ENCODE data around the gene SPIB.

SPIB gene

DNA sequence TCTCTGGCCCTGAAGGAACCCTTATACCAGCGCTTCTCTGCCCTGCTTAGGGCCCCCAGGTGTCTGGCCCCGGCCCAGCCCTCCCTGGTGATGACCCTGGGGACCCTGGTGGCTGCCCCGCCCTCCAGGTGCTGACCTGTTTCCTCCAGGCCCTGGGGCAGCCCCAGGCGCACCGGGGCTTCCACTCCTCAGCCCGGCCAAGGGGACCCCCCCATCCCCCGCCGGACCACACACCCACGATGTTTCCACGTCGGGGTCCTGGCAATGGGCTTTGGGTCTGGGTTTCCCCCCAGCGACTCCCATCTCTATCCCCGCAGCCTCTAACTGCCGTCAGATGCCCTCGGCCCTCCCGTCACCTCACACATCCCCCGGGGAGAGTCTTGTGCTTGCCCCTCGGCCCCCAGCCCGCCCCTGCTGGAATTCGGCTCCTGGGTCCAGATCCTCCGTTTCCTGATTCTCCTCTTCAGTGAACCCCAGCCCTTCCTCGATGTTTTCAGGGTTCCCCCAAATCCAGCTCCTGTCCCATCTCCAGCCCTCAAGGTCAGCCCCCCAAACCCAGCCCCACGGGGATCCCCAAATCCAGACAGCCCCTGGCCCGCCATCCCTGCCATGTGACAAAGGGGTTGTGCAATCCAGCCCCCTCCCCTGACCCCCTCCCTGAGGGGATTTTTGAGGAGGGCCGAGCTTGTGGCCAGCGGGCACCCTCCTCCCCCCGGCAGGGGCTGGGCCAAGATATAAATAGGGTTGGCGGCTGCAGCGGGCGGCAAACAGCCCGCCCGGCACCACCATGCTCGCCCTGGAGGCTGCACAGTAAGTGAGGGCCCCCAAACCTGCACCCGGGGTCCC lies at the start of gene SPIB:
Gene SPIB (plus strand): TSS at position 763 of the 846 bp plus-strand sequence. CDS start 25 bp downstream, at position 788.
- no peak within 1 kb of the TSS for H3K27ac ChIP-seq
- TF ChIP-seq CTCF (conservative IDR thresholded peaks at IDR 0.05), result no peak

- no peak overlapping the region for H3K27ac ChIP-seq
- no peak for TF ChIP-seq CTCF (conservative IDR thresholded peaks at IDR 0.05)
Measured at GRCh38 chr19:50371914-50372475, 46.7 kb upstream of the SPIB start.

GRCh38 chr19:50376166-50377050 lies 42.3 kb upstream of the SPIB start, which contains the start of gene NR1H2:
TSS of gene NR1H2 (plus strand) at chr19:50376457. CDS start at chr19:50377606, 1,149 bp downstream.
- peak within 1 kb of the TSS; percentile 87 for H3K27ac ChIP-seq
- TF ChIP-seq CTCF (conservative IDR thresholded peaks at IDR 0.05), result no peak

GRCh38 chr19:50377051-50377461 lies 41.7 kb upstream of the SPIB start:
- H3K27ac ChIP-seq, result no peak overlapping the region; the same call in 1 of the 2 replicates
- no peak for TF ChIP-seq CTCF (conservative IDR thresholded peaks at IDR 0.05)

GRCh38 chr19:50377517-50377916 lies 41.2 kb upstream of the SPIB start:
- TF ChIP-seq CTCF (conservative IDR thresholded peaks at IDR 0.05), result no peak
- no peak overlapping the region; the same call in 1 of the 2 replicates for H3K27ac ChIP-seq

DNA sequence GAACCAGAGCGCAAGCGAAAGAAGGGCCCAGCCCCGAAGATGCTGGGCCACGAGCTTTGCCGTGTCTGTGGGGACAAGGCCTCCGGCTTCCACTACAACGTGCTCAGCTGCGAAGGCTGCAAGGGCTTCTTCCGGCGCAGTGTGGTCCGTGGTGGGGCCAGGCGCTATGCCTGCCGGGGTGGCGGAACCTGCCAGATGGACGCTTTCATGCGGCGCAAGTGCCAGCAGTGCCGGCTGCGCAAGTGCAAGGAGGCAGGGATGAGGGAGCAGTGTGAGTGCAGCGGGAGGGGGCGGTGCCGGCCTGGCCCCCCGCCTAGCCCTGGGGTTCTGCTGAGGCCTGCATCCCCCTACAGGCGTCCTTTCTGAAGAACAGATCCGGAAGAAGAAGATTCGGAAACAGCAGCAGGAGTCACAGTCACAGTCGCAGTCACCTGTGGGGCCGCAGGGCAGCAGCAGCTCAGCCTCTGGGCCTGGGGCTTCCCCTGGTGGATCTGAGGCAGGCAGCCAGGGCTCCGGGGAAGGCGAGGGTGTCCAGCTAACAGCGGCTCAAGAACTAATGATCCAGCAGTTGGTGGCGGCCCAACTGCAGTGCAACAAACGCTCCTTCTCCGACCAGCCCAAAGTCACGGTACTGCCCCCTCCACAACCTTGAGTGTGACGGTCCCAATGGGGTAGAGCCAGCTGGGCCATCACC lies 40.4 kb upstream of the SPIB start:
- TF ChIP-seq CTCF (conservative IDR thresholded peaks at IDR 0.05), result no peak
- H3K27ac ChIP-seq, result no peak overlapping the region

Measured in VCaP (cell line).